ENCODE data around the gene XXYLT1.

DNA sequence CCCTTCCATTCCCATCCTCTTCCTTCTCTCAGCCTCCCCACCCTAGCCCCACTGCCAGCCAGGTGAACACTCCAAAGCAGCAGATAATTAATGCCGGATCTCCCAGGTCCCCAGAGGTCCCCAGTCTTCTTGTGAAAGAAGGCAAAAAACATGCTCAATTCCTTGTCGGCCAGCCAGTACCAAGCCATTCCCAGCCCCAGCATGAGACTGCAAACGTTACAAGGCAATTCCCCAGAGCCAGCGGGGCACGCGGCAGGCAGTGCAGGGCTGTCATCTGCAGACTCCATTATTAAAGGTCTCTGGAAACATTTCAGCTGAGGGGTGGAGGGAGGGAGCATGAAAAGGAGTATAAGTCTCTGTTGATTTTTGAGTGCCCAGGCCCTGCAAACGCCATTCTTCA is 117.8 kb downstream of the XXYLT1 start:
- TF ChIP-seq POLR2A (IDR thresholded peaks at IDR 0.05) (no peak), CTCF (IDR thresholded peaks at IDR 0.05) (no peak)
